Measurements from ENCODE around the gene OOSP4A. TPM values are rescaled to one million over a fixed set of nuclear protein-coding genes. Genes with fewer than 3 reads are reported as not detected.

Gene OOSP4A
- not detected in 2 replicates for total RNA-seq (2014; rRNA removed; shearing (Covaris generic); ENCODE audit: low replicate concordance)

DNA sequence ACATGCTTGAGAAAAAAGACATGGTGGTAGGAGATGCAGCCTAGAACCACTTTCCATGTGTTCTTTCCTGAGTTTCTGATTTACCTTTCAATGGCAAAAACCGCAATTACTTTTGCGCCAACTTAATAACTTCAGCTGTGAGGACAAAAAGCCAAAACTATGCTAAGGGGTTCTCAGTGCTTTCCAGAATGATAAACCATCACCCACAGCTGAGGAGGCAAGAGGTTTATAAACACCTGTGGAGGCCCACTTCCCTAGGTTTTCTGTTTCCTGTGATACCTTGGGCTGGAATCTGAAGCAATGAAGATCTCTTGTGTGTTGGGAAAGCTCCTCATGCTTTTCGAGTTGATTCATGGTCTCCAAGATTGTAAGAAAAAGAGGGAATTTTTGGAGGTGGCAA, at the start of gene OOSP4A:
TSS of gene OOSP4A (plus strand) at position 301 of the 400 bp plus-strand sequence. CDS start at position 301, 0 bp downstream.
- Histone ChIP-seq H3K9me2 (replicated peaks; ENCODE audit: insufficient read depth, low read length) (no peaks in the 10 kb centered on the region), H3K36me3 (ENCODE audit: insufficient read depth, low read length) (no peaks in the 10 kb centered on the region), H3K9me3 (ENCODE audit: low read length) (no peaks in the 10 kb centered on the region), H3K4me2 (ENCODE audit: low read depth, low read length, poor library complexity, severe bottlenecking) (no peak within 1 kb of the TSS), H3K4me3 (ENCODE audit: low read length) (no peak within 1 kb of the TSS), H3K27me3 (ENCODE audit: low read length) (no peaks in the 10 kb centered on the region), H2AFZ (ENCODE audit: low read length) (no peak within 1 kb of the TSS), H3K9ac (ENCODE audit: low read length) (no peak within 1 kb of the TSS), H3K27ac (ENCODE audit: low read length) (no peak within 1 kb of the TSS), H3K4me1 (ENCODE audit: low read length) (no peaks in the 10 kb centered on the region), H3K79me2 (ENCODE audit: low read length) (no peaks in the 10 kb centered on the region), H4K20me1 (ENCODE audit: insufficient read depth, low read depth, low read length) (no peaks in the 10 kb centered on the region)
- DNase-seq: no peak

DNA sequence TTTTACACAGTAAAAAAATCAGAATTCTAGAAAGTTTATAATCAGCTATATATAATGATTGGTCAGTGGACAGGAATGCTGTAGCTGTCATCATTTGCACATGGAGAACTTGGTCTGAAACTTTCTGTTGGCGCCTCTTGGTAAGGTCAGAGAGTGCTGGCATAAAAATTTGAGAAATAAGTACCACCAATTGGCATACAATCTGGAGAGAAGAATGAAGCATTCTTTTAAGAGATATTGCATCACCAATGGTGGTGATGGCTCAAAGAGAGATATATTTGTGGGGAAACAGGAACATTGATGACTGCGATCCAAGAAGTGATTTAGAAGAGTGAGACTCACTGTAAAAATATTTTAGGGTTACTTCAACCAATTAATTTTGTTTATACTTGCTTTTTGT, 45.4 kb upstream of the OOSP4A start:
- Histone ChIP-seq H3K27me3 (ENCODE audit: low read length) (no peaks in the 10 kb centered on the region), H3K4me3 (ENCODE audit: low read length) (no peak overlapping the region), H3K9me3 (ENCODE audit: low read length) (peaks cover 9% of the 10 kb centered on the region; the same call in 1 of the 2 replicates), H3K4me1 (ENCODE audit: low read length) (no peaks in the 10 kb centered on the region), H3K27ac (ENCODE audit: low read length) (no peak overlapping the region), H2AFZ (ENCODE audit: low read length) (no peak overlapping the region), H4K20me1 (ENCODE audit: insufficient read depth, low read depth, low read length) (no peaks in the 10 kb centered on the region), H3K79me2 (ENCODE audit: low read length) (no peaks in the 10 kb centered on the region), H3K36me3 (ENCODE audit: insufficient read depth, low read length) (no peaks in the 10 kb centered on the region), H3K9me2 (replicated peaks; ENCODE audit: insufficient read depth, low read length) (no peaks in the 10 kb centered on the region), H3K4me2 (ENCODE audit: low read depth, low read length, poor library complexity, severe bottlenecking) (no peak overlapping the region), H3K9ac (ENCODE audit: low read length) (no peak overlapping the region)
- DNase-seq: no peak

DNA sequence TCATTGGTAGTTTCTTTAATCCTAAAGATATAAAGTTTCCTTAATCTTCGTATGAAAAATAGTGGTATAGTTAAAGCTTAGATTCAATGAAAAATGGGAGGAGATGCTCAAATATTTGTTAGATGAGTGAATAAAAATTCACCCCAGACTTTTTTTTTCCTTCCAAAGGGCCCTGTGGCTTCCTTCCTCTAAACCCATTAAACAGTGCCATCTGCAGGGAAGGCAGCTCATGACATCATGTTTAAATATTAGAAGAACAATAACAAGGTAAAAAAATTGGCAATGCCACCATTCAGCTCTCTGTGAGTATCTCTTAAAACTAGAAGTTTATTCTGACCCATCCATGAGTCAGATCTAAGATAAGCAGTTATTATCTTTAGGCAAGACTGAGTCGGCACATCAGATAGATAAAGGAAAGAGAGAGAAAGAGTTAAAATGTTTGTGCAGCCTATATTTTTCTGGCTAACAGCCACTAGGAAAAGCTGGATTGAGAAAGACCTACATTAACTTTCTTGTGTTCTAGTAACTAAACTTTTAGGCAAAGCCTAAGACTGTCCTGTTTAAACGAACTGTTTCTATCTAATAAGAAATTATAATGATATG, 44.7 kb upstream of the OOSP4A start:
- Histone ChIP-seq H3K9ac (ENCODE audit: low read length) (no peak overlapping the region), H2AFZ (ENCODE audit: low read length) (no peak overlapping the region), H3K79me2 (ENCODE audit: low read length) (no peaks in the 10 kb centered on the region), H3K9me3 (ENCODE audit: low read length) (peaks cover 9% of the 10 kb centered on the region; the same call in 1 of the 2 replicates), H3K4me2 (ENCODE audit: low read depth, low read length, poor library complexity, severe bottlenecking) (no peak overlapping the region), H3K27ac (ENCODE audit: low read length) (no peak overlapping the region), H4K20me1 (ENCODE audit: insufficient read depth, low read depth, low read length) (no peaks in the 10 kb centered on the region), H3K27me3 (ENCODE audit: low read length) (no peaks in the 10 kb centered on the region), H3K4me3 (ENCODE audit: low read length) (no peak overlapping the region), H3K4me1 (ENCODE audit: low read length) (no peaks in the 10 kb centered on the region), H3K9me2 (replicated peaks; ENCODE audit: insufficient read depth, low read length) (no peaks in the 10 kb centered on the region), H3K36me3 (ENCODE audit: insufficient read depth, low read length) (no peaks in the 10 kb centered on the region)
- DNase-seq: peak; percentile 79

DNA sequence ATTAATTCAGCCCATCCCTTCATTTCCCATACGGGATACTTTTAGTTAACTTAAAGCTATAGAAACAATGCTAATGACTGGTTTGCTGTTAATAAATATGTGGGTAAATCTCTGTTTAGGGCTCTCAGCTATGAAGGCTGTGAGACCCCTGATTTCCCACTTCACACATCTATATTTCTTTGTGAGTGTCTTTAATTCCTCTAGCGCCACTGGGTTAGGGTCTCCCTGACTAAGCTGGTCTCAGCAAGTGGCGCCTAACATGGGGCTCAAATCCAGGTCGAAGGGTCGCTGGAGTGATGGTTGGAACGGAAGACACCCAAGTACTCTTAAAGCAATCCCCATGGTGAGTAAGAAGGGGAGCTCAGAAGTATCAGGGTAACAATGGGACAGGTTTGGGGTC, 40.0 kb upstream of the OOSP4A start:
- no peaks in the 10 kb centered on the region for H3K36me3 ChIP-seq (ENCODE audit: insufficient read depth, low read length)
- no peak overlapping the region for H3K4me2 ChIP-seq (ENCODE audit: low read depth, low read length, poor library complexity, severe bottlenecking)
- H3K9me2 ChIP-seq (replicated peaks; ENCODE audit: insufficient read depth, low read length): no peaks in the 10 kb centered on the region
- DNase-seq: no peak
- H3K27ac ChIP-seq (ENCODE audit: low read length): no peak overlapping the region
- no peak overlapping the region for H3K4me3 ChIP-seq (ENCODE audit: low read length)
- H4K20me1 ChIP-seq (ENCODE audit: insufficient read depth, low read depth, low read length): no peaks in the 10 kb centered on the region
- no peak overlapping the region for H2AFZ ChIP-seq (ENCODE audit: low read length)
- H3K27me3 ChIP-seq (ENCODE audit: low read length): no peaks in the 10 kb centered on the region
- H3K9ac ChIP-seq (ENCODE audit: low read length): no peak overlapping the region
- H3K9me3 ChIP-seq (ENCODE audit: low read length): peaks cover 9% of the 10 kb centered on the region; the same call in 1 of the 2 replicates
- H3K4me1 ChIP-seq (ENCODE audit: low read length): no peaks in the 10 kb centered on the region
- no peaks in the 10 kb centered on the region for H3K79me2 ChIP-seq (ENCODE audit: low read length)

DNA sequence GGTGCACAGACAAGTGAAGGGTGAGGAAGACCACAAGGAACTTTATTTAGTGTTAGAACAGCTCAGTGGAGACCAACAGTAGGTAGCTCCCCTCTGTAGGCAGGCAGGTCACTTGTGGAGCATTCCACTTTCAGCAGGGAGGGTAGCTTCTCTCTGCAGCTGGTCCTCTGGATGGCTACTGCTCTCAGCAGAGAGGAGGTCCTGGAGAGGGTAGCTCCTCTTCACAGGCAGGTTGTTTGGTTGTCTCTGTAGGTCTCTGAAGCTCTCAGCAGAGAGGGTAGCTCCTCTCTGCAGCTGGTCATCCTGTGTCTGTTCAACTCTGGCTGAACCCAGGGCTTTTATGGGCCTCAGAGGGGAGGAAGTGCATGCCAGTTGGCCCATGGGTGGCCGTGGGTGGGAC, 32.1 kb upstream of the OOSP4A start:
- H3K27me3 ChIP-seq (ENCODE audit: low read length): no peaks in the 10 kb centered on the region; the same call in 1 of the 2 replicates
- no peak for DNase-seq
- H3K9ac ChIP-seq (ENCODE audit: low read length): no peak overlapping the region
- no peaks in the 10 kb centered on the region for H3K9me3 ChIP-seq (ENCODE audit: low read length)
- no peaks in the 10 kb centered on the region for H4K20me1 ChIP-seq (ENCODE audit: insufficient read depth, low read depth, low read length)
- H3K4me1 ChIP-seq (ENCODE audit: low read length): no peaks in the 10 kb centered on the region
- H3K27ac ChIP-seq (ENCODE audit: low read length): no peak overlapping the region
- no peaks in the 10 kb centered on the region for H3K36me3 ChIP-seq (ENCODE audit: insufficient read depth, low read length)
- H3K79me2 ChIP-seq (ENCODE audit: low read length): no peaks in the 10 kb centered on the region
- H3K4me2 ChIP-seq (ENCODE audit: low read depth, low read length, poor library complexity, severe bottlenecking): no peak overlapping the region
- H3K9me2 ChIP-seq (replicated peaks; ENCODE audit: insufficient read depth, low read length): no peaks in the 10 kb centered on the region
- no peak overlapping the region for H3K4me3 ChIP-seq (ENCODE audit: low read length)
- H2AFZ ChIP-seq (ENCODE audit: low read length): no peak overlapping the region

DNA sequence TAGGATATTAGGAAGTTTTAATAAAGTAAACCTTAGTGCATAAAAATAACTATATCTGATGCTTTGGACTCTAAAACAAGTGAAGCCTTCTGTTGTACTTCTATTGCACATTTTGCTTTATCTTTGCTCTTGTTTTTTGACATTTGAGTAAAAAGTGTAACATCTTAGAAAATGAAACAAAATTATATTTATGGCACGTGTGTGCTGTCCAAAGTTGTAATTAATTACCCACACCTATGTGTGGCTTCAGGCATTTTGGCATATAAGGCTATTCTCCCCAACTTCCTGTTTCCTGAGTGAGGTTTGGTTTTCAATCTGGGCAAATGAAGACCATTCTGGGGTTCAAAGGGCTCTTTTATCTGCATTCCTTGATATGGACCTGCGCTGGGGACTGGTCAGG, 25.7 kb upstream of the OOSP4A start, which contains the start of gene OOSP1:
TSS of gene OOSP1 (plus strand) at position 301 of the 400 bp plus-strand sequence. CDS start at position 324, 23 bp downstream.
- Histone ChIP-seq H3K79me2 (ENCODE audit: low read length) (no peaks in the 10 kb centered on the region), H3K4me2 (ENCODE audit: low read depth, low read length, poor library complexity, severe bottlenecking) (no peak within 1 kb of the TSS), H3K27ac (ENCODE audit: low read length) (no peak within 1 kb of the TSS), H3K4me3 (ENCODE audit: low read length) (no peak within 1 kb of the TSS), H3K4me1 (ENCODE audit: low read length) (no peaks in the 10 kb centered on the region), H3K36me3 (ENCODE audit: insufficient read depth, low read length) (no peaks in the 10 kb centered on the region), H3K9ac (ENCODE audit: low read length) (no peak within 1 kb of the TSS), H3K27me3 (ENCODE audit: low read length) (no peaks in the 10 kb centered on the region; the same call in 1 of the 2 replicates), H3K9me3 (ENCODE audit: low read length) (no peaks in the 10 kb centered on the region), H4K20me1 (ENCODE audit: insufficient read depth, low read depth, low read length) (no peaks in the 10 kb centered on the region), H2AFZ (ENCODE audit: low read length) (no peak within 1 kb of the TSS), H3K9me2 (replicated peaks; ENCODE audit: insufficient read depth, low read length) (no peaks in the 10 kb centered on the region)
- no peak for DNase-seq

DNA sequence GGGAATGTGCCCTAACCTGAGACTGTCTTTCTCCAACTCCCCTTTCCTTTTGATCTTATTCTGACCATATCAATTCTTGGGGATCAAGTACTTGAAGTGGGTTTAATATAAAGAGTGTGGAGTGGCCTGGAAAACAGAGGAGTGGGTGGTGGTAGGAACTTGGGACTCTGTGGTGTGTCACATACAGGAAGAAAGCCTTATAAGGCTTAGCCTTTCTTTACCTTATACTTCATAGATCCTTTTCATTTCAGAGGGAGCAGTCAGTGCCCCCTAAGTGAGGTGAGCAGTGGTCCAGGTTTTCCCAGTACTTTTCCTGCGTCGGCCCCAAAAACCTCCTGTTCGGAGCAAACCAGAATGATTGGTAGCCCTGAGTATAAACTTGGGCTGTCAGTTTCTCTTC, 25.1 kb upstream of the OOSP4A start:
- Histone ChIP-seq H3K9ac (ENCODE audit: low read length) (no peak overlapping the region), H3K36me3 (ENCODE audit: insufficient read depth, low read length) (no peaks in the 10 kb centered on the region), H3K4me3 (ENCODE audit: low read length) (no peak overlapping the region), H3K9me3 (ENCODE audit: low read length) (no peaks in the 10 kb centered on the region), H2AFZ (ENCODE audit: low read length) (no peak overlapping the region), H3K79me2 (ENCODE audit: low read length) (no peaks in the 10 kb centered on the region), H3K27me3 (ENCODE audit: low read length) (no peaks in the 10 kb centered on the region; the same call in 1 of the 2 replicates), H3K9me2 (replicated peaks; ENCODE audit: insufficient read depth, low read length) (no peaks in the 10 kb centered on the region), H3K27ac (ENCODE audit: low read length) (no peak overlapping the region), H3K4me1 (ENCODE audit: low read length) (no peaks in the 10 kb centered on the region), H4K20me1 (ENCODE audit: insufficient read depth, low read depth, low read length) (no peaks in the 10 kb centered on the region), H3K4me2 (ENCODE audit: low read depth, low read length, poor library complexity, severe bottlenecking) (no peak overlapping the region)
- DNase-seq: no peak

DNA sequence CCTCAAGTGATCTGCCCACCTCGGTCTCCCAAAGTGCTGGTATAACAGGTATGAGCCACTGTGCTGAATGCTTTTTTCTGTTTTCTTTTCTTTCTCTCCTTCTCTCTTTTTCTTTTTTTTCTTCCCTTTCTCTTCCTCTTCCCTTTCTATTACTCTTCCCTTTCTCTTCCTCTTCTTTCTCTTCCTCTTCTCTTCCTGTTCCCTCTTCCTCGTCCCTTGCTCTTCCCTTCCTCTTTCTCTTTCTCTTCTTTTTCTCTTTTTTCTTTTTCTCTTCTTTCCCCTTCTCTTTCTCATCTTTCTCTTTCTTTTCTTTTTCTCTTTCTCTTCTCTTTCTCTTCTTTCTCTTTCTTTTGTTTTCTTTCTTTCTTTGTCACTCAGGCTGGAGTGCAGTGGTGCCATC, 24.4 kb upstream of the OOSP4A start:
- no peaks in the 10 kb centered on the region for H3K9me2 ChIP-seq (replicated peaks; ENCODE audit: insufficient read depth, low read length)
- no peaks in the 10 kb centered on the region for H3K27me3 ChIP-seq (ENCODE audit: low read length)
- H2AFZ ChIP-seq (ENCODE audit: low read length): no peak overlapping the region
- H3K4me3 ChIP-seq (ENCODE audit: low read length): no peak overlapping the region
- H4K20me1 ChIP-seq (ENCODE audit: insufficient read depth, low read depth, low read length): no peaks in the 10 kb centered on the region
- no peaks in the 10 kb centered on the region for H3K36me3 ChIP-seq (ENCODE audit: insufficient read depth, low read length)
- no peak overlapping the region for H3K27ac ChIP-seq (ENCODE audit: low read length)
- no peak overlapping the region for H3K4me2 ChIP-seq (ENCODE audit: low read depth, low read length, poor library complexity, severe bottlenecking)
- H3K79me2 ChIP-seq (ENCODE audit: low read length): no peaks in the 10 kb centered on the region
- DNase-seq: no peak
- no peaks in the 10 kb centered on the region for H3K4me1 ChIP-seq (ENCODE audit: low read length)
- no peaks in the 10 kb centered on the region for H3K9me3 ChIP-seq (ENCODE audit: low read length)
- no peak overlapping the region for H3K9ac ChIP-seq (ENCODE audit: low read length)

Data from Karpas-422 (cell line).